GM21381 (cell line): ENCODE measurements around the gene ATP5F1D.
"Not testable (repeated sequence)": the region's sequence is repeated elsewhere in the genome, so short reads cannot be mapped to it uniquely, and the experiment has no call there.

Experiments used
- ATAC-seq: cut with Tn5 transposase; IDR thresholded peaks from one replicate; pipeline ENCODE4 v1.9.1; 2021; ENCODE audit warnings: mild to moderate bottlenecking, moderate library complexity; ENCODE audit not compliant: unreplicated experiment

The ATP5F1D gene

GRCh38 chr19:1241417-1242095, at the start of gene ATP5F1D:
TSS of gene ATP5F1D (plus strand) at chr19:1241751. CDS start at chr19:1241851, 100 bp downstream.
- ATAC-seq, result peak; percentile 57

- ATAC-seq, result no peak
These were observed 42.0 kb upstream of the ATP5F1D start for GRCh38 chr19:1199531-1199930.

DNA sequence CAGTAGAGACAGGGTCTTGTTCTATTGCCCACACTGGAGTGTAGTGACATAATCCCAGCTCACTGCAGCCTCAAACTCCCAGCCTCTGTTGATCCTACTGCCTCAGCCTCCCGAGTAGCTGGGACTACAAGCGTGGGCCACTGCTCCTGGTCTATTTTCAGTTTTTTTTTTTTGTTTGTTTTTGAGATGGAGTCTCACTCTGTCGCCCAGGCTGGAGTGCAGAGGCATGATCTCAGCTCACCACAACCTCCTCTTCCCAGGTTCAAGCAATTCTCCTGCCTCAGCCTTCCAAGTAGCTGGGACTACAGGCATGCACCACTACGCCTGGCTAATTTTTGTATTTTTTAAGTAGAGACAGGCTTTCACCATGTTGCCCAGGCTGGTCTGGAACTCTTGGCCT, 40.9 kb upstream of the ATP5F1D start:
- not testable (repeated sequence) for ATAC-seq

GRCh38 chr19:1205114-1206099, 36.1 kb upstream of the ATP5F1D start, which contains the start of gene STK11:
TSS of gene STK11 (plus strand) at chr19:1205778. CDS start at chr19:1206914, 1,136 bp downstream.
- peak; percentile 90 for ATAC-seq

GRCh38 chr19:1206150-1206863, 35.2 kb upstream of the ATP5F1D start:
- ATAC-seq, result no peak

DNA sequence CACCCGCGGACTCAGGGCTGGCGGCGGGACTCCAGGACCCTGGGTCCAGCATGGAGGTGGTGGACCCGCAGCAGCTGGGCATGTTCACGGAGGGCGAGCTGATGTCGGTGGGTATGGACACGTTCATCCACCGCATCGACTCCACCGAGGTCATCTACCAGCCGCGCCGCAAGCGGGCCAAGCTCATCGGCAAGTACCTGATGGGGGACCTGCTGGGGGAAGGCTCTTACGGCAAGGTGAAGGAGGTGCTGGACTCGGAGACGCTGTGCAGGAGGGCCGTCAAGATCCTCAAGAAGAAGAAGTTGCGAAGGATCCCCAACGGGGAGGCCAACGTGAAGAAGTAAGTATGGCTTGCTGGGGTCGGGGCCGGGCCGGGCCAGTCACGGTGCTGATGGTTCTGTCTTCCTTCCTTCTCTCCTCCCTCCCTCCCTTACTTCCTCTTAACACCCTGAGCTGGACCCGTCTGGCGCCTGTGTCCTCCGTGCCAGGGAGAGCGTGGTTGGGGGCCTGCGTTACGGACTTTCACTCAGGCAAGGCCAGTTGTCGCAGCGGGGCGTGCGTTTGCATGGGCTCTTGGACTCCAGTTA, 34.6 kb upstream of the ATP5F1D start:
- no peak for ATAC-seq

- not testable (repeated sequence) for ATAC-seq
These were observed 32.7 kb upstream of the ATP5F1D start for GRCh38 chr19:1208830-1209229.

- no peak for ATAC-seq
These were observed 31.4 kb upstream of the ATP5F1D start for GRCh38 chr19:1210227-1210538.

- no peak for ATAC-seq
These were observed 29.9 kb upstream of the ATP5F1D start for GRCh38 chr19:1211494-1212234.

- peak; percentile 47 for ATAC-seq
These were observed 27.9 kb upstream of the ATP5F1D start for GRCh38 chr19:1213391-1214286.

- ATAC-seq, result no peak
These were observed 27.2 kb upstream of the ATP5F1D start for GRCh38 chr19:1214299-1214861.

GRCh38 chr19:1214862-1215731, 26.5 kb upstream of the ATP5F1D start:
- no peak for ATAC-seq

GRCh38 chr19:1216756-1217155, 24.8 kb upstream of the ATP5F1D start:
- no peak for ATAC-seq

- no peak for ATAC-seq
These were observed 24.2 kb upstream of the ATP5F1D start for GRCh38 chr19:1217366-1217765.

- no peak for ATAC-seq
These were observed 22.6 kb upstream of the ATP5F1D start for GRCh38 chr19:1218751-1219567.

DNA sequence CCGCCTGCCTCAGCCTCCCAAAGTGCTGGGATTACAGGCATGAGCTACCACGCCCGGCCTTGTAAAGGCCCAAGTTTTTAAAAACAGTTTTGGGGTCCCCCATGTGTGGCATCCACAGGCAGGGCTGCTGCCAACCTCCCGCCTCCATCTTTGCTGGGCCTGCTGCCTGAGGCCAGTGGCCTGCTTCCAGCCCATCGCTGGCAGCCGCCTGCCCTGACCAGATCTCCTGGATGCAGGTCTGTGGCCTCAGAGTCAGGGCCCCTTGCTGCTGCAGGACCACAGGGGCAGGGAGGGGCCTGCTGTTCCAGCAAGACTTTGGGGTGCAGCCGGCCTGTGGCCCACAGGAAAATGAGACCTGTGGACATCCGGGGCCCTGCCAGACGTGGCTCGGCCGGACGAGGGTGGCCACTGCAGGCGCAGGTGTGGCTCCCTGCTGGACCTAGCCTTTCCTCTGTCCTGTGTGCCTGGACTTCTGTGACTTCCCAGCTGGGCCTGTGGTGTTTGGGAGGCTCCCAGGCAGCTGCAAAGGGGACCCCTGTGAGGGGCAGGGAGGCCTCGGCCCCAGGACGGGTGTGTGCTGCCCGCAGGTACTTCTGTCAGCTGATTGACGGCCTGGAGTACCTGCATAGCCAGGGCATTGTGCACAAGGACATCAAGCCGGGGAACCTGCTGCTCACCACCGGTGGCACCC, 21.6 kb upstream of the ATP5F1D start:
- ATAC-seq, result no peak
